GM10266 (cell line): Measurements from ENCODE around the gene TENM4.

Source experiments
- DNase-seq: peaks from one replicate; pipeline ENCODE4 v3.0.0; 2012; ENCODE audit errors: extremely low spot score
- TF ChIP-seq, protein P1 (sequence below): IDR thresholded peaks from 2 replicates; pipeline ENCODE4 v1.5.1; 2012; ENCODE audit warnings: mild to moderate bottlenecking, low read depth; ENCODE audit not compliant: control insufficient read depth, insufficient read depth; ENCODE audit errors: missing control alignments

Gene TENM4

DNA sequence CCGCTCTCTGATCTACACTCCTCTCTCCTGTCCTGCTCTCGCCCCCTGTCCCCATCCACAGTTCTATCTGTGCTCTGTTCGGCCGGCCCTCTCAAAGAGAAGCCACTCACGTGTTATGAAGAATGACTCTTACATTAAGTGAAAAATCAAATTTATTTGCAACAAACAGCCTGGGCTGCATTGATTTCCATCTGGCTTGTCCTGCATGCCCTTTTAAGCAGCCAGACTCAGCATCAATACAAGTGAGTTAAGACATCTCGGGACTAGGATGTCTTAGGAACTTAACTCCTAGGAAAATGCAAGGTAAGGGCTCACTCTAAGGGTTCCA lies 373.5 kb downstream of the TENM4 start:
- TF ChIP-seq, protein P1, sequence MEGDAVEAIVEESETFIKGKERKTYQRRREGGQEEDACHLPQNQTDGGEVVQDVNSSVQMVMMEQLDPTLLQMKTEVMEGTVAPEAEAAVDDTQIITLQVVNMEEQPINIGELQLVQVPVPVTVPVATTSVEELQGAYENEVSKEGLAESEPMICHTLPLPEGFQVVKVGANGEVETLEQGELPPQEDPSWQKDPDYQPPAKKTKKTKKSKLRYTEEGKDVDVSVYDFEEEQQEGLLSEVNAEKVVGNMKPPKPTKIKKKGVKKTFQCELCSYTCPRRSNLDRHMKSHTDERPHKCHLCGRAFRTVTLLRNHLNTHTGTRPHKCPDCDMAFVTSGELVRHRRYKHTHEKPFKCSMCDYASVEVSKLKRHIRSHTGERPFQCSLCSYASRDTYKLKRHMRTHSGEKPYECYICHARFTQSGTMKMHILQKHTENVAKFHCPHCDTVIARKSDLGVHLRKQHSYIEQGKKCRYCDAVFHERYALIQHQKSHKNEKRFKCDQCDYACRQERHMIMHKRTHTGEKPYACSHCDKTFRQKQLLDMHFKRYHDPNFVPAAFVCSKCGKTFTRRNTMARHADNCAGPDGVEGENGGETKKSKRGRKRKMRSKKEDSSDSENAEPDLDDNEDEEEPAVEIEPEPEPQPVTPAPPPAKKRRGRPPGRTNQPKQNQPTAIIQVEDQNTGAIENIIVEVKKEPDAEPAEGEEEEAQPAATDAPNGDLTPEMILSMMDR: no peak
- DNase-seq: no peak

DNA sequence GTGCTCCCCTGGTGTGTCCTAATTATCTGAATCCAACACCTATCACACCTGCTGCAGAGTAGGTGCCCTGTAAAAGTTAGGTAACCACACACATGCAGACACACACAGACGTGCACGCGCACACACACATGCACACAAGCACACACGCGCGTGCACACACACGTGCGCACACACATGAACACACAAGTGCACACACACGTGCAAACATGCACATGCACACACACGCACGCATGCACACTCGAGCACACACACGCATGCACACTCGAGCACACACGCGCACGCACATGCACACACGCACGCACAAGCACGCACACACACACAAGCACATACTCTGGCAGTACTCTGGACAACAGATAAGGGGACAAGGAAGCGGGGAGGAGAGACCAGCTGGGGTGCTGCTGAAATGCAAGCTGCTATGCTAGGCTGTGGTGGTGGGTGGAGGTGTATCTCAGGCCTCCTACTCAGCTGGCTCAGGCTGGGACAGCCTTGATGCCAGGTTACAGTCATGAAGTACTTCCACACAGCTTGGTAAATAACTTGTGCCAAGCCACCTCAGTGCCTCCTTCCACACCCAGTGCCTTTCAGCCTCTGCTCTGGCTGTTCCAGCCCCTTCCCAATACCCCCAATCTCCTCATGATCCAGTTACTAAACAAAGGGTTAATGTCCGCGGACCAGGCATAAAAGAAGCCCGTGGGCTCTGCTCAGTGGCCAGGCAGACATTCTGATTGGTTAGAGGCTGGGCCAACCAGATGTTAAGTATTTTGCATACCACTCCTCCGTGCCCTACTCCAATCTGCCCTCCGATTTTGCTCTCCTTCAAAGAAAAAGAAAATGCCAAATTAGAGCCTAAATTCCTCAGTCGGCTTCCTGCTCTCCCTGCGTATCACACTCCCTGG lies 374.1 kb downstream of the TENM4 start:
- DNase-seq: no peak
- TF ChIP-seq, protein P1: no peak

DNA sequence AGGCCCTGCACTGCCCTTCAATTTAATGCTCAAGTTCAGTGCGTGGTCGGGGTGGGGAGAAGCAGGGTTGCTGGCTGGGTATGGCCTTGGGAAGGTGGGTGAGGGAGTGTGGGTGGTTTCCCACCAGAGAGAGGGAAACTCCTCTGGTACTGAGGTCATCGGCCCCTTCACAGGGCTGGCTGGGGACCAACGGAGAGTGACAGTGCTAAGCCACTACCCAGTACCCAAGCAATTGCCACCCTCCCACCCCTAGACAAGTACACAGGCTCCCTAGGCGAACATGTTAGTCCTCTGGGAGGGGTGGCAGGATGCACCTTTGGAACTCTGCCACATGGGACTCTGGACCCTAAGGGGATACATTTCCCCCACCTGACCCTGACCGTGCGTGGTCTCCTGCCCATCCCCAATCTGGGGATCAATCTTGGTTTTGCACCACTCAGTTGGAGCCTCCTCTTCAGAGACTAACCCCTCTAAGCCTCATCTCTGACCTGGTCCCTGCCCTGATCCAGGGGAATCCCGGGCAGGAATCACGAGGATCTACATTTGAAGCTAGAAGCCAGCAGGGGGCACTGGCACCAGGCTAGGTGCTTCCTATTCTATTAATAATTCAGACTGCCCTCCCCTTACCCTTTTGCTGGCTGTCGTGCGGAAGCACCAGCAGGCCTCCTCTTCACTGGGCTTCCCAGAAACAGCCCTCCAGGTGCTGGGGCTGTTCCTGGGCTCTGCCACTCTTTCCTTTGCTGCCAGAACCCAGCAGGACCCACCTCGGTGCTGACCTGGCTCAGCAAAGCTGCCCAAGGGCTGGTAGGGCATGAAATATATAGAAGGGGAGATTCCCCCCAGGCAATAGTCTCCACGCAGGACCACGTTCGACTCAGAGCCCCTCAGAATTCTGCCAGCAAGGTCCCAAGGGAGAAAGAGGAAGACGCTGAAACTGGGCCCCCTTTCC lies 377.7 kb downstream of the TENM4 start:
- no peak for DNase-seq
- TF ChIP-seq, protein P1: peak; percentile 28

DNA sequence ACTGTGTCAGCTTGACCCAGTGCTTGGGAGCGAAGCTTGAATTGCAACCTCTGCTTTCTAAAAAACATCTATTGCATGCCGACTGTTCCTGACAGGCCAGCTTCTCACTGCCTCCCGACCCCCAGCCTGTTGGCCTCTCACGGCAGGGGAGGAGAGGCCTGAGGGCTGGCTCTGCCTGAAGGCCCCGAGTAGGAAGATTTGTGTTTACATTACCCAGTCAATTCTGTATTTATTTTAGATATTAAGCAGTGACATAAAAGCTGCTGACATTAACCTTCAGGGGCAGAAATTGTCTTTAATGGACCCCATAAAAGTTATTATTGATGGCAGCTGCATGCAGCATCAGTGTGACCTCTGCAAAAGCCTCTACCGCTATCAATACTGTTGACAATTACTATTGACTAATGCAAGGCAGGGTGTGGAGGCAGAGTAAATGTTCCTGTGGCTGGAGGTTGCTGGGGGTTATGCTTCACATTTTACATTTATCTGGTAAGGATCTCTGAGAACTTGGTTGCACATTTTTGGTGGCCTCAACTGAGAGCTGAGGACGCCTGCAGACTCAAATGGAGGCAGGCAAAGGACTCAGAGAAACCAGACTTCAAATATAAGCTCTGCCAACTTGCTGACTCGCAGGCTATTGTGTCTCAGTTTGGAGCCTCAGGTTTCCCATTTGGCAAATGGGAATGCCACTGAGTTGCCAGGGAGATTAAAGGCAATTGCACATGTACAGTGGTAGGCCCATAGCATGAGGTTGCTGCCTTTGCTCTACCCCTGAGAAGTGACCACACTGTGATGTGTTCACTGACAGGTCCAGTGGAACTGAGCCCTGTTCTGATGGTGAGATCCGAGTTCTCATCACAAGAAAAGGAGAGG lies 380.5 kb downstream of the TENM4 start:
- TF ChIP-seq, protein P1: no peak
- no peak for DNase-seq

DNA sequence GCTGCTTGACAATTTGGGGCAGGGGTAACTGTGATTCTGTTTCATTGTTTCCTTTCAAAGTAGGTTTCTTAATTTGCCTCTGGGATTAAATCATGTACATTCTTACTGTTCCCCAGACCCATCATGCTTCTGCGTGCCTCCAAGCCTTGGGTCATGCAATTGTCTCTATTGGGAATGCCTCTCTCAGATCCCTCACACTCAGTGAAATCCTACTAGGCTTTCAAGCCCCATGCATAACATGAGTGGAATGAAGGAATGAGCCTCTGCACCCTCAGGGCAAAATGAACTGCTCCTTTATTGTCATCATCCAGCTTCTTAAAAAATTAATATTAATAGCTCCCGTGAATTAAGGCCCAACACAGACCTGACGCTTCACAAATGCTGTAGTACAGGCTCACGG lies 381.7 kb downstream of the TENM4 start:
- DNase-seq: no peak
- TF ChIP-seq, protein P1: no peak

DNA sequence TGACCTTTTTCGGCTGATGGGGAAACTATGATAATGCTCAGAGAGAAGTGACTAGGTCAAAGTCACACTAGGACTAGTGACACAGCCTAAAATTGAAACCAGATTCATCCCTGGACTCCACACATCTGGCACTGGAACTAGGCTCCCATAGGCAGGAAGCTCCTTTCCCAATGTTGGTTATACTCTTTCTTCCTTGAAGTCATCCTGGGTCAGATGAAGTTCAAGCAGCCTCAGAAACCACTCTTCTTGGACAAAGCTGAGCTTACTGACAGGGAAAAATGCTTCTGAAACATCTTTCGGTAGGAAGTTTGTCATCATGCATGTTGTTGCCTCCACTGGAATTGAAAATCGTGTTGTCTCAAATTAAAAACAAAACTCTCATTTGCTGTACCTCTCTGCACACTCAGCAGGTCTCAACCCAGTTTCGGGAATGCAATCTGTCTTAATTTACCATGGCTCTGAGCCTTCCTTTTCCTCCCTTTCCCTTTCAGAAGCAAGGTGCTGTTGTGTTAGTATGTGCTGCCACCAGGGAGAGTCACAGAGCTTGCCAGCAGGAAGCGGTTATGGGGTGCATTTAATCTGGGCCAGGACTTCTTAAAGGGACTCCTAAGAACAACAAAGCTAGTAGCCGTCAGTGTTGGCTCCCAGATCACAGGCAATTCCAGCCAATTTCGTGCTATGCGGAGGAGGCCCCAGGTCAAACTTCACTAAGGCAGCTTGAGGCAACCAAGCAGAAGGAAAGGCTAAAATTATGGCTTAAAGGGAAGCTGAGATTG lies 384.8 kb downstream of the TENM4 start:
- TF ChIP-seq, protein P1: no peak

More for the DNA sequence above, 384.8 kb downstream of the TENM4 start:
- DNase-seq: no peak
